HFF-Myc (cell line): Measurements from ENCODE around the gene CELF4.

ENCODE experiments used
- DNase-seq: peaks from one replicate; pipeline ENCODE4 v3.0.0-alpha.2; 2011; ENCODE audit warnings: low read depth; ENCODE audit errors: extremely low read depth
- H3K4me3 ChIP-seq: replicated peaks from 2 replicates; pipeline ENCODE4 v1.5.1; 2011; ENCODE audit warnings: low read depth, mild to moderate bottlenecking, control low read depth, low read length
- CTCF ChIP-seq: IDR thresholded peaks from 2 replicates; pipeline ENCODE4 v1.5.1; 2012; ENCODE audit warnings: mild to moderate bottlenecking, low read depth, low read length, control low read depth; ENCODE audit errors: missing control alignments

Gene CELF4

GRCh38 chr18:37482433-37482832 is 83.2 kb downstream of the CELF4 start:
- no peak for TF ChIP-seq CTCF
- no peak for DNase-seq

GRCh38 chr18:37482002-37482401 is 83.6 kb downstream of the CELF4 start:
- DNase-seq = no peak
- TF ChIP-seq CTCF = no peak
- no peak overlapping the region for H3K4me3 ChIP-seq

More at GRCh38 chr18:37482433-37482832, 83.2 kb downstream of the CELF4 start:
- H3K4me3 ChIP-seq = no peak overlapping the region

- no peak for DNase-seq
- no peak overlapping the region for H3K4me3 ChIP-seq
- TF ChIP-seq CTCF = no peak
Observed at GRCh38 chr18:37481491-37481890, 84.1 kb downstream of the CELF4 start.

GRCh38 chr18:37481072-37481471 is 84.5 kb downstream of the CELF4 start:
- no peak for TF ChIP-seq CTCF
- DNase-seq = no peak
- no peak overlapping the region for H3K4me3 ChIP-seq

- DNase-seq = no peak
- TF ChIP-seq CTCF = no peak
- no peak overlapping the region for H3K4me3 ChIP-seq
Observed at GRCh38 chr18:37476611-37477295, 88.8 kb downstream of the CELF4 start.

- no peak for DNase-seq
- no peak overlapping the region for H3K4me3 ChIP-seq
- TF ChIP-seq CTCF = peak; percentile 69
Observed at GRCh38 chr18:37476182-37476581, 89.4 kb downstream of the CELF4 start.
